PC-9 (cell line): ENCODE data around the gene WDFY3. TPM values are rescaled to one million over a fixed set of nuclear protein-coding genes. Genes with fewer than 3 reads are reported as not detected.

Experiments
- BruUV-seq: library from RNA; stranded (reverse); fragments of 400-500 nt; replicated peaks from 2 replicates; lab custom pipeline; 2021; lab: Mats Ljungman, UMichigan
- CTCF ChIA-PET: fragments of 300-600 bp; sonication (Branson Sonifier 250); formaldehyde crosslinking; loops from one replicate; lab custom pipeline; 2022; ENCODE audit warnings: antibody characterized with exemption; lab: Charles Lee
- POLR2A ChIA-PET: fragments of 300-600 bp; sonication (Branson Sonifier 250); formaldehyde crosslinking; loops from one replicate; lab custom pipeline; 2022; ENCODE audit warnings: antibody characterized with exemption; ENCODE audit not compliant: unreplicated experiment; lab: Charles Lee
- DNase-seq, 2 experiments: peaks; one replicate each; pipeline versions ENCODE4 v3.0.0 to v3.0.0-alpha.2; 2015 to 2022; ENCODE audit warnings: mixed read lengths in 1 of 2
- H2AFZ ChIP-seq: fragments of 200-600 bp; sonication (generic); 2 replicates; pipeline ENCODE4 v1.8.1; 2017; ENCODE audit warnings: antibody characterized with exemption
- H3F3A ChIP-seq: fragments of 200-600 bp; sonication (generic); 2 replicates; pipeline ENCODE4 v1.8.1; 2017; ENCODE audit warnings: antibody characterized with exemption, mild to moderate bottlenecking, low read depth; ENCODE audit not compliant: insufficient read depth
- H3K27ac ChIP-seq: fragments of 200-600 bp; sonication (generic); 2 replicates; pipeline ENCODE4 v1.6.1; 2016; ENCODE audit warnings: mixed run types
- H3K27me3 ChIP-seq: fragments of 200-600 bp; sonication (generic); 2 replicates; pipeline ENCODE4 v1.6.1; 2016; ENCODE audit warnings: low read depth, mixed run types; ENCODE audit not compliant: insufficient read depth
- H3K36me3 ChIP-seq: fragments of 200-600 bp; sonication (generic); 2 replicates; pipeline ENCODE4 v1.6.1; 2016; ENCODE audit warnings: low read depth, mixed run types
- H3K4me1 ChIP-seq: fragments of 200-600 bp; sonication (generic); replicated peaks from 2 replicates; pipeline ENCODE4 v1.6.1; 2016; ENCODE audit warnings: mixed run types; ENCODE audit not compliant: insufficient read depth
- H3K4me2 ChIP-seq: fragments of 200-600 bp; sonication (generic); 2 replicates; pipeline ENCODE4 v1.6.1; 2017; ENCODE audit warnings: mixed run types
- H3K4me3 ChIP-seq: fragments of 200-600 bp; sonication (generic); 2 replicates; pipeline ENCODE4 v1.6.1; 2016; ENCODE audit warnings: mixed run types
- H3K79me2 ChIP-seq: fragments of 200-600 bp; sonication (generic); 2 replicates; pipeline ENCODE4 v1.6.1; 2017; ENCODE audit warnings: low read depth, mixed run types
- H3K9me2 ChIP-seq: fragments of 200-600 bp; sonication (generic); 2 replicates; pipeline ENCODE4 v1.8.1; 2017; ENCODE audit warnings: mild to moderate bottlenecking; ENCODE audit not compliant: insufficient read depth
- H3K9me3 ChIP-seq: fragments of 200-600 bp; sonication (generic); 2 replicates; pipeline ENCODE4 v1.8.1; 2016; ENCODE audit warnings: low read depth; ENCODE audit not compliant: insufficient read depth
- H4K20me1 ChIP-seq: fragments of 200-600 bp; sonication (generic); 2 replicates; pipeline ENCODE4 v1.8.1; 2017; ENCODE audit not compliant: insufficient read depth
- CTCF ChIP-seq: fragments of 200-600 bp; sonication (generic); conservative IDR thresholded peaks from 2 replicates; pipeline ENCODE4 v1.6.1; 2017; ENCODE audit warnings: mixed run types, antibody characterized with exemption, mild to moderate bottlenecking, moderate library complexity
- EZH2 ChIP-seq: fragments of 200-600 bp; sonication (generic); IDR thresholded peaks from 2 replicates; pipeline ENCODE4 v1.8.0; 2017; ENCODE audit warnings: antibody characterized with exemption, low read depth
- intact Hi-C: fragments of 100-400 bp; cut with micrococcal nuclease; formaldehyde crosslinking; loops from one replicate; pipeline ENCODE4 v1.10.0; 2022; ENCODE audit not compliant: unreplicated experiment
- total RNA-seq: library from RNA; stranded (reverse); gene quantifications from 2 replicates; pipeline ENCODE4 v1.2.3, GENCODE V29; 2021

The WDFY3 gene
- total RNA-seq, 1 experiment from 2014 or later, result 35.4 TPM

- no peak overlapping the region for H3K4me3 ChIP-seq
- intact Hi-C loops, result no loop called here
- no peaks in the 10 kb centered on the region for H3F3A ChIP-seq
- H3K9me3 ChIP-seq, result no peaks in the 10 kb centered on the region
- no peaks in the 10 kb centered on the region; the same call in 1 of the 2 replicates for H3K36me3 ChIP-seq
- no peak overlapping the region for H3K27ac ChIP-seq
- no peaks in the 10 kb centered on the region for H4K20me1 ChIP-seq
- no peak for DNase-seq
- H2AFZ ChIP-seq, result no peak overlapping the region
- no peaks in the 10 kb centered on the region for H3K79me2 ChIP-seq
- POLR2A ChIA-PET, result no interaction called here
- H3K4me1 ChIP-seq, result no peaks in the 10 kb centered on the region
- CTCF ChIA-PET, result no interaction called here
- H3K27me3 ChIP-seq, result no peaks in the 10 kb centered on the region
- no peak overlapping the region for H3K4me2 ChIP-seq
- TF ChIP-seq EZH2, result no peak
- H3K9me2 ChIP-seq, result no peaks in the 10 kb centered on the region
- no TSS peak for BruUV-seq
These were observed 175.5 kb downstream of the WDFY3 start for GRCh38 chr4:84790769-84791565.

- H3K27me3 ChIP-seq, result no peaks in the 10 kb centered on the region
- H3K9me2 ChIP-seq, result no peaks in the 10 kb centered on the region
- intact Hi-C loops, result no loop called here
- H3K79me2 ChIP-seq, result no peaks in the 10 kb centered on the region
- CTCF ChIA-PET, result no interaction called here
- no peak overlapping the region for H3K27ac ChIP-seq
- no peaks in the 10 kb centered on the region for H4K20me1 ChIP-seq
- H3K4me2 ChIP-seq, result no peak overlapping the region
- BruUV-seq, result no TSS peak
- POLR2A ChIA-PET, result no interaction called here
- no peaks in the 10 kb centered on the region; the same call in 1 of the 2 replicates for H3K36me3 ChIP-seq
- H3K4me3 ChIP-seq, result no peak overlapping the region
- no peak for DNase-seq
- H3F3A ChIP-seq, result no peaks in the 10 kb centered on the region
- no peak overlapping the region for H2AFZ ChIP-seq
- TF ChIP-seq EZH2 (no peak), CTCF (no peak)
- H3K9me3 ChIP-seq, result no peaks in the 10 kb centered on the region
- no peaks in the 10 kb centered on the region for H3K4me1 ChIP-seq
These were observed 180.0 kb downstream of the WDFY3 start for GRCh38 chr4:84786478-84786877.

GRCh38 chr4:84782517-84782916 lies 184.0 kb downstream of the WDFY3 start:
- intact Hi-C loops, result no loop called here
- no peaks in the 10 kb centered on the region for H3K9me2 ChIP-seq
- no peak overlapping the region for H3K27ac ChIP-seq
- no peaks in the 10 kb centered on the region for H3K79me2 ChIP-seq
- TF ChIP-seq EZH2, result no peak
- no peak for TF ChIP-seq CTCF
- H4K20me1 ChIP-seq, result no peaks in the 10 kb centered on the region
- no TSS peak for BruUV-seq
- POLR2A ChIA-PET, result no interaction called here
- no peak overlapping the region for H2AFZ ChIP-seq
- H3K27me3 ChIP-seq, result no peaks in the 10 kb centered on the region
- CTCF ChIA-PET, result no interaction called here
- no peak overlapping the region for H3K4me3 ChIP-seq
- no peaks in the 10 kb centered on the region; the same call in 1 of the 2 replicates for H3K36me3 ChIP-seq
- no peak overlapping the region for H3K4me2 ChIP-seq
- H3K9me3 ChIP-seq, result no peaks in the 10 kb centered on the region
- no peaks in the 10 kb centered on the region for H3F3A ChIP-seq
- no peaks in the 10 kb centered on the region for H3K4me1 ChIP-seq
- DNase-seq, result no peak
